GM12801 (cell line): ENCODE data around the gene PLCD3.

ENCODE experiments used
- CTCF ChIP-seq: IDR thresholded peaks from one replicate; pipeline ENCODE4 v1.5.1; 2011; ENCODE audit warnings: control low read depth; ENCODE audit not compliant: insufficient read length; ENCODE audit errors: extremely low read depth

PLCD3 gene

GRCh38 chr17:45098869-45099616 lies 33.3 kb downstream of the PLCD3 start:
- TF ChIP-seq CTCF: no peak

GRCh38 chr17:45098081-45098868 lies 34.0 kb downstream of the PLCD3 start:
- no peak for TF ChIP-seq CTCF

GRCh38 chr17:45096926-45097325 lies 35.4 kb downstream of the PLCD3 start:
- no peak for TF ChIP-seq CTCF

- TF ChIP-seq CTCF: no peak
These were observed 36.2 kb downstream of the PLCD3 start for GRCh38 chr17:45096141-45096540.

GRCh38 chr17:45093444-45094110 lies 38.7 kb downstream of the PLCD3 start:
- no peak for TF ChIP-seq CTCF

- TF ChIP-seq CTCF: no peak
These were observed 39.3 kb downstream of the PLCD3 start for GRCh38 chr17:45092911-45093430.
